Bronchial epithelial cell (primary cell): ENCODE measurements around the gene CHRNA4. TPM values are rescaled to one million over a fixed set of nuclear protein-coding genes. Genes with fewer than 3 reads are reported as not detected.

Source experiments
- DNase-seq: peaks from one replicate; pipeline ENCODE4 v3.0.0-alpha.2; 2010; ENCODE audit warnings: low read depth
- FAIRE-seq: peaks from 2 replicates; lab custom pipeline; 2011; peaks lifted over from hg19 to GRCh38; lab: Jason Lieb, UNC
- H3K27me3 ChIP-seq: 2 replicates; pipeline ENCODE4 v1.5.1; 2011; ENCODE audit warnings: low read length; ENCODE audit not compliant: control insufficient read depth, insufficient read depth
- H3K36me3 ChIP-seq: 2 replicates; pipeline ENCODE4 v1.5.1; 2011; ENCODE audit warnings: low read length; ENCODE audit not compliant: control insufficient read depth, insufficient read depth
- H3K4me3 ChIP-seq: 2 replicates; pipeline ENCODE4 v1.5.1; 2011; ENCODE audit warnings: mild to moderate bottlenecking, low read depth, low read length, control low read depth
- total RNA-seq: library from RNA; depleted of rRNA; stranded (reverse); fragments of >200 nt; gene quantifications from 2 replicates; pipeline ENCODE4 v1.2.1, GENCODE V29; 2014
- TF ChIP-seq, protein P1 (sequence below): IDR thresholded peaks from 2 replicates; pipeline ENCODE4 v1.5.1; 2011; ENCODE audit warnings: mild to moderate bottlenecking, moderate library complexity, low read length, control low read depth, inconsistent platforms; ENCODE audit not compliant: insufficient read depth, severe bottlenecking

CHRNA4 gene
- total RNA-seq, 1 donor from 2014 or later, result not detected

- H3K4me3 ChIP-seq, result no peak overlapping the region
- no peaks in the 10 kb centered on the region for H3K36me3 ChIP-seq
- FAIRE-seq (no peak), DNase-seq (no peak)
- TF ChIP-seq, protein P1, sequence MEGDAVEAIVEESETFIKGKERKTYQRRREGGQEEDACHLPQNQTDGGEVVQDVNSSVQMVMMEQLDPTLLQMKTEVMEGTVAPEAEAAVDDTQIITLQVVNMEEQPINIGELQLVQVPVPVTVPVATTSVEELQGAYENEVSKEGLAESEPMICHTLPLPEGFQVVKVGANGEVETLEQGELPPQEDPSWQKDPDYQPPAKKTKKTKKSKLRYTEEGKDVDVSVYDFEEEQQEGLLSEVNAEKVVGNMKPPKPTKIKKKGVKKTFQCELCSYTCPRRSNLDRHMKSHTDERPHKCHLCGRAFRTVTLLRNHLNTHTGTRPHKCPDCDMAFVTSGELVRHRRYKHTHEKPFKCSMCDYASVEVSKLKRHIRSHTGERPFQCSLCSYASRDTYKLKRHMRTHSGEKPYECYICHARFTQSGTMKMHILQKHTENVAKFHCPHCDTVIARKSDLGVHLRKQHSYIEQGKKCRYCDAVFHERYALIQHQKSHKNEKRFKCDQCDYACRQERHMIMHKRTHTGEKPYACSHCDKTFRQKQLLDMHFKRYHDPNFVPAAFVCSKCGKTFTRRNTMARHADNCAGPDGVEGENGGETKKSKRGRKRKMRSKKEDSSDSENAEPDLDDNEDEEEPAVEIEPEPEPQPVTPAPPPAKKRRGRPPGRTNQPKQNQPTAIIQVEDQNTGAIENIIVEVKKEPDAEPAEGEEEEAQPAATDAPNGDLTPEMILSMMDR, result no peak
- H3K27me3 ChIP-seq, result no peaks in the 10 kb centered on the region
These were observed 40.5 kb downstream of the CHRNA4 start for GRCh38 chr20:63320616-63321147.

GRCh38 chr20:63320041-63320511 is 41.1 kb downstream of the CHRNA4 start:
- DNase-seq (no peak), FAIRE-seq (no peak)
- H3K4me3 ChIP-seq, result no peak overlapping the region
- H3K36me3 ChIP-seq, result no peaks in the 10 kb centered on the region
- H3K27me3 ChIP-seq, result no peaks in the 10 kb centered on the region
- TF ChIP-seq, protein P1, result no peak

- H3K36me3 ChIP-seq, result no peaks in the 10 kb centered on the region
- FAIRE-seq (no peak), DNase-seq (no peak)
- TF ChIP-seq, protein P1, result no peak
- no peak overlapping the region for H3K4me3 ChIP-seq
- no peaks in the 10 kb centered on the region for H3K27me3 ChIP-seq
These were observed 41.7 kb downstream of the CHRNA4 start for GRCh38 chr20:63319164-63320040.

DNA sequence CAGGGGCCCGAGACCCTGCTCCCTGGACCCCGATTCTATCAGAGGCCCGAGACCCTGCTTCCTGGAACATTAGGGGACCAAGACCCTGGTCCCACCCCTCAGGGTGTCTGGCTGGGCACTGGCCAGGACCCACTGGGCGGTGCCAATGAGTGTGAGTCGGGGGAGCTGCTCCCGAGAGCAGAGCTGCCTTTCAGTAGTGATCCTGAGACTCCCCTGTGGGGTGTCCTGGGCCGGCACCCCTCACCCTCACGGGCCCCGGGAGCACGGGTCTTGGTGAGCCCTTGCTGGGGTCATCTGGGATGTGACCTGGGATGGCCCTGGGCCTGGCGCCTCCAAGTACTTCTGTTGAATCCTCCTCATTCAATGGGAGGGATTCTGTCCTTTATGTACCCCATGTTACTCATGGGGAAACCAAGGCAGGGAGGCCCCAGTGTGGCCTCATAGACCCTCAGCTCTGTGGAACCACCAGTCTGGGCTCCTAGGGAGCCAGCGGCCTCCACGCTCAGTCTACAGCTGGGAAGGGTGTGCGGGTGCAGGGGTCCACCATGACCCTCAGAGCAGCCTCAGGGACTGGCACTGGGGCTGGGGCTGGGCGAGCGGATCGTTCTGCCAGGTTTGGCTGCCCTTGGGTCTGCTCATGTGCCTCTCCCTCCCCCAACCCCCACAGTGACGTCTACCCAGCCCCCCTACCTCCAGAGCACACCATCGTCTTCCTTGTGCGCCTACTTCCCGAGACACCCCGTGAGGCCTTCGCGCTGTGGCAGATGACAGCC is 42.6 kb downstream of the CHRNA4 start:
- Histone ChIP-seq H3K27me3 (no peaks in the 10 kb centered on the region), H3K4me3 (no peak overlapping the region), H3K36me3 (no peaks in the 10 kb centered on the region)
- TF ChIP-seq, protein P1, result no peak
- DNase-seq (no peak), FAIRE-seq (no peak)

DNA sequence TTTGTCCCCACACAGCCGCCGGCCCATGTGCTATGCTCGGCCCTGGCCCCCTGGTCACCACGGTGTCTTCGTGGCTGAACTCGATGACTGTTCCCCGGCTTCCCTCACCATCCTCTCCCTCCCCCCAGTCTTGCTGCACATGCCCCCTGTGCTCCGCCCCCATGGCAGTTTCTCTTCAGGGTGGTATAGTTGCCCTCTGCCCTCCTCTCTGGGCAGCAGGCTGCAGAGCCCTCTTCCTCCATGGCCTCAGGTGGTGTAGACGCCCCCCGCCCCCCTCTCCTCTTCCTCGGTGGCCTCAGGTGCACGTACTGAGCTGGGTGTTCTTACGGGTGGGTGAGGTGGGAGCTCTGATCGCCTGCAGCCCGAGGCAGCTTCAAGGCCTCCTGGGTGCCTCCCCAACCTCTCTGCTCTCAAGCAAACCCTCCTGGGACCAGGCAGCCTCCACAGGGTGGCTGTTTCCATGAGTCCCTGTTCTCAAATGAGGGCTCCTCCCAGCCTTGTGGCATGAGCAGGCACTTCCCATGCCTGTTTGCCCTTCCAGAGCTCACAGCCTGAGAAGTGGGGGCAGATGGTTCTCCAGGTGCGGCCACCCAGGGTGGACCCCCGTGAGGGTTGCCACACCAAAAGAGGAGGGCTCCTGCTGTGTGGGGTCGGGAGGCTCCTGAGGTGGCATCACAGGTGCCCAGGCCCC is 43.4 kb downstream of the CHRNA4 start:
- H3K27me3 ChIP-seq, result no peaks in the 10 kb centered on the region
- H3K36me3 ChIP-seq, result no peaks in the 10 kb centered on the region
- H3K4me3 ChIP-seq, result no peak overlapping the region
- DNase-seq (no peak), FAIRE-seq (no peak)
- TF ChIP-seq, protein P1, result no peak
